Suprapubic skin (tissue), 3 donors: ENCODE results near the gene PAGR1.

Experiments used
- POLR2AphosphoS5 ChIP-seq, 3 donors: sonication (generic); formaldehyde crosslinking; IDR thresholded peaks; one replicate each; pipeline ENCODE4 v1.6.1; 2017; ENCODE audit warnings: antibody characterized with exemption in 3 of 3
- TF ChIP-seq, protein P1 (sequence below), 2 donors: fragments of 200-600 bp in 1 of 2; fragments of 450-650 bp in 1 of 2; sonication (generic) in 1 of 2; IDR thresholded peaks; one replicate each; pipeline ENCODE4 v1.5.1; 2016 to 2019; ENCODE audit warnings: antibody characterized with exemption in 2 of 2, mild to moderate bottlenecking in 1 of 2, moderate library complexity in 1 of 2

DNA sequence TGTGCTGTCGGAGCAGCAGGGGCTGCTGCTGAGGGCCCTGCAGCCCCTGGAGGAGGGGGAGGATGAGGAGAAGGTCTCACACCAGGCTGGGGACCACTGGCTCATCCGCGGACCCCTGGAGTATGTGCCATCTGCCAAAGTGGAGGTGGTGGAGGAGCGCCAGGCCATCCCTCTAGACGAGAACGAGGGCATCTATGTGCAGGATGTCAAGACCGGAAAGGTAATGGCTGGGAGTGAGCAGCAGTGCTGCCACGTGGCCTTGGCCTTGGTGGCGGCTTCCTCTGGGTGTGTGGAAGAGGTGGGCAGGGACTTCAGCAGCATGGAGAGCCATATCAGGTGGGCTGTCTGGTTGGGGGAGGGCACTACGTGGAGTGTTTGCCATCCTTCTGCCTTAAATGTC lies 24.3 kb downstream of the PAGR1 start:
- TF ChIP-seq, protein P1, sequence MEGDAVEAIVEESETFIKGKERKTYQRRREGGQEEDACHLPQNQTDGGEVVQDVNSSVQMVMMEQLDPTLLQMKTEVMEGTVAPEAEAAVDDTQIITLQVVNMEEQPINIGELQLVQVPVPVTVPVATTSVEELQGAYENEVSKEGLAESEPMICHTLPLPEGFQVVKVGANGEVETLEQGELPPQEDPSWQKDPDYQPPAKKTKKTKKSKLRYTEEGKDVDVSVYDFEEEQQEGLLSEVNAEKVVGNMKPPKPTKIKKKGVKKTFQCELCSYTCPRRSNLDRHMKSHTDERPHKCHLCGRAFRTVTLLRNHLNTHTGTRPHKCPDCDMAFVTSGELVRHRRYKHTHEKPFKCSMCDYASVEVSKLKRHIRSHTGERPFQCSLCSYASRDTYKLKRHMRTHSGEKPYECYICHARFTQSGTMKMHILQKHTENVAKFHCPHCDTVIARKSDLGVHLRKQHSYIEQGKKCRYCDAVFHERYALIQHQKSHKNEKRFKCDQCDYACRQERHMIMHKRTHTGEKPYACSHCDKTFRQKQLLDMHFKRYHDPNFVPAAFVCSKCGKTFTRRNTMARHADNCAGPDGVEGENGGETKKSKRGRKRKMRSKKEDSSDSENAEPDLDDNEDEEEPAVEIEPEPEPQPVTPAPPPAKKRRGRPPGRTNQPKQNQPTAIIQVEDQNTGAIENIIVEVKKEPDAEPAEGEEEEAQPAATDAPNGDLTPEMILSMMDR (IDR thresholded peaks at IDR 0.05) = no peak
- TF ChIP-seq POLR2AphosphoS5 (IDR thresholded peaks at IDR 0.05) = no peak
